HepG2 (cell line): ENCODE measurements around the gene NAV2. TPM values are rescaled to one million over a fixed set of nuclear protein-coding genes. Genes with fewer than 3 reads are reported as not detected.

Source experiments
- ATAC-seq: fragments of 200-7000 bp; cut with Tn5 transposase; 3 replicates; pipeline ENCODE4 v1.9.1; 2020; ENCODE audit warnings: mild to moderate bottlenecking, moderate library complexity
- BruUV-seq: library from RNA; stranded (reverse); fragments of 400-500 nt; replicated peaks from 2 replicates; lab custom pipeline; 2021; lab: Mats Ljungman, UMichigan
- CTCF ChIA-PET: fragments of 300-600 bp; formaldehyde crosslinking; extraction: SDS; loops from one replicate; lab custom pipeline; 2021; ENCODE audit warnings: low total read pairs, inconsistent platforms, low intra/inter-chr PET ratio; lab: Yijun Ruan, JAX
- POLR2A ChIA-PET: fragments of 350-600 bp; sonication (Branson Sonifier 250); formaldehyde crosslinking; loops from one replicate; lab custom pipeline; 2020; ENCODE audit warnings: antibody characterized with exemption, inconsistent platforms; lab: Yijun Ruan, JAX
- DNase-seq: peaks from one replicate; pipeline ENCODE4 v3.0.0-alpha.2; 2015; ENCODE audit warnings: low spot score
- FAIRE-seq: peaks from 3 replicates; lab custom pipeline; 2011; peaks lifted over from hg19 to GRCh38; lab: Jason Lieb, UNC
- H2AFZ ChIP-seq: one replicate; pipeline ENCODE4 v1.6.1; 2011; ENCODE audit warnings: low read length, inconsistent platforms
- H3K27ac ChIP-seq: fragments of 300-600 bp; 3 replicates; pipeline ENCODE4 v1.8.0; 2011; ENCODE audit warnings: mixed run types, mild to moderate bottlenecking, mixed read lengths, low read length, inconsistent platforms; ENCODE audit not compliant: insufficient read depth; ENCODE audit errors: extremely low read length
- H3K27me3 ChIP-seq, 2 experiments: fragments of 200-600 bp in 1 of 2; 2 replicates in 1 of 2; 3 replicates in 1 of 2; pipeline versions ENCODE4 v1.6.0 to v1.8.0; 2011; ENCODE audit warnings: low read length in 2 of 2, mild to moderate bottlenecking in 2 of 2, moderate library complexity in 2 of 2, inconsistent platforms in 1 of 2; ENCODE audit not compliant: insufficient read depth in 2 of 2, control insufficient read depth in 1 of 2
- H3K36me3 ChIP-seq, 2 experiments: fragments of 200-600 bp in 1 of 2; replicated peaks in 1 of 2; 2 replicates in 1 of 2; 3 replicates in 1 of 2; pipeline versions ENCODE4 v1.5.1 to v1.8.0; 2011; ENCODE audit warnings: low read length in 2 of 2, inconsistent platforms in 1 of 2; ENCODE audit not compliant: insufficient read depth in 2 of 2, control insufficient read depth in 1 of 2
- H3K4me1 ChIP-seq: 2 replicates; pipeline ENCODE4 v1.5.1; 2012; ENCODE audit warnings: low read length, inconsistent platforms; ENCODE audit not compliant: insufficient read depth
- H3K4me2 ChIP-seq: 2 replicates; pipeline ENCODE4 v1.6.0; 2011; ENCODE audit warnings: low read depth, low read length, inconsistent platforms
- H3K4me3 ChIP-seq, 3 experiments: fragments of 200-600 bp in 1 of 3; sonication (generic), shearing (Covaris generic) in 1 of 3; replicated peaks in 1 of 3; 2 replicates each; pipeline ENCODE4 v1.5.1; 2011 to 2016; ENCODE audit warnings: low read length in 3 of 3, inconsistent platforms in 2 of 3, low read depth in 2 of 3, mild to moderate bottlenecking in 2 of 3, control low read depth in 1 of 3, mixed read lengths in 1 of 3; ENCODE audit not compliant: insufficient read depth in 1 of 3
- H3K79me2 ChIP-seq: one replicate; pipeline ENCODE4 v1.6.1; 2011; ENCODE audit warnings: low read length, inconsistent platforms; ENCODE audit not compliant: insufficient read depth
- H3K9ac ChIP-seq: 2 replicates; pipeline ENCODE4 v1.6.0; 2011; ENCODE audit warnings: mild to moderate bottlenecking, low read depth, low read length, inconsistent platforms; ENCODE audit not compliant: insufficient read depth
- H3K9me3 ChIP-seq: 2 replicates; pipeline ENCODE4 v1.5.1; 2012; ENCODE audit warnings: mild to moderate bottlenecking, low read length
- H4K20me1 ChIP-seq: 2 replicates; pipeline ENCODE4 v1.6.0; 2011; ENCODE audit warnings: inconsistent platforms, mild to moderate bottlenecking, low read length, moderate library complexity; ENCODE audit not compliant: insufficient read depth
- AKNA ChIP-seq: sonication (generic); formaldehyde crosslinking; IDR thresholded peaks from 2 replicates; pipeline ENCODE4 v1.4.0; 2020; ENCODE audit warnings: missing genetic modification reagents, borderline replicate concordance
- ATM ChIP-seq: fragments of 450-650 bp; IDR thresholded peaks from 2 replicates; pipeline ENCODE4 v1.7.1; 2017; ENCODE audit warnings: mild to moderate bottlenecking, borderline replicate concordance
- CBX2 ChIP-seq, 2 experiments: fragments of 200-600 bp in 1 of 2; sonication (generic); formaldehyde crosslinking in 1 of 2; IDR thresholded peaks; 2 replicates each; pipeline versions ENCODE4 v1.7.0 to v1.8.1; 2018 to 2022; ENCODE audit warnings: low read depth in 2 of 2, low read length in 1 of 2, mild to moderate bottlenecking in 1 of 2, missing genetic modification reagents in 1 of 2
- EED ChIP-seq: sonication (generic); formaldehyde crosslinking; IDR thresholded peaks from 2 replicates; pipeline ENCODE4 v1.5.0; 2020; ENCODE audit warnings: mild to moderate bottlenecking, missing genetic modification reagents
- GPBP1L1 ChIP-seq: sonication (generic); formaldehyde crosslinking; IDR thresholded peaks from 2 replicates; pipeline ENCODE4 v1.5.0; 2020; ENCODE audit warnings: mild to moderate bottlenecking, missing genetic modification reagents
- HNRNPL ChIP-seq: fragments of 200-400 bp; formaldehyde crosslinking; IDR thresholded peaks from 2 replicates; pipeline ENCODE4 v1.6.1; 2017; ENCODE audit warnings: mild to moderate bottlenecking, low read depth, low read length
- NCOA2 ChIP-seq: sonication (generic); formaldehyde crosslinking; IDR thresholded peaks from 2 replicates; pipeline ENCODE4 v1.8.0; 2022; ENCODE audit warnings: inconsistent platforms
- PHF21A ChIP-seq: sonication (generic); formaldehyde crosslinking; IDR thresholded peaks from 2 replicates; pipeline ENCODE4 v1.5.0; 2020; ENCODE audit warnings: mild to moderate bottlenecking, missing genetic modification reagents
- ZNF264 ChIP-seq: sonication (generic); formaldehyde crosslinking; IDR thresholded peaks from 2 replicates; pipeline ENCODE4 v1.4.0; 2020; ENCODE audit warnings: missing genetic modification reagents
- ZNF576 ChIP-seq: sonication (generic); formaldehyde crosslinking; IDR thresholded peaks from 2 replicates; pipeline ENCODE4 v1.4.0; 2020; ENCODE audit warnings: mild to moderate bottlenecking, missing genetic modification reagents
- WGBS: methylation state at CpG from one replicate; pipeline ENCODE4 v1.1.6; 2017; ENCODE audit warnings: low lambda C conversion rate; 5-methylcytosine and 5-hydroxymethylcytosine counted together
- in situ Hi-C: cut with HindIII; loops from 2 replicates; pipeline ENCODE4 v1.10.0; 2017; ENCODE audit warnings: low pct_unique_long_range_greater_than_20kb; ENCODE audit not compliant: extremely low pct_ligation_motif_present
- intact Hi-C: fragments of 100-400 bp; cut with micrococcal nuclease; formaldehyde crosslinking; loops from one replicate; pipeline ENCODE4 v1.10.0; 2022; ENCODE audit not compliant: unreplicated experiment
- polyA plus RNA-seq, 8 experiments: library from polyadenylated mRNA; depleted of rRNA in 3 of 8; stranded (reverse) in 7 of 8; unstranded in 1 of 8; fragments of >200 nt; fragmentation: Illumina TruSeq in 4 of 8; extraction: Trizol in 4 of 8; gene quantifications; 2 replicates each; pipeline versions ENCODE4 v1.2.1 to v1.2.3, GENCODE V29; 2011 to 2016; ENCODE audit warnings: low read depth in 4 of 8, missing spikeins in 1 of 8, mixed read lengths in 1 of 8; ENCODE audit not compliant: insufficient read depth in 1 of 8
- total RNA-seq, 5 experiments: library from RNA; depleted of rRNA; stranded (reverse); fragments of >200 nt; fragmentation: Illumina TruSeq; extraction: Trizol; gene quantifications; 2 replicates each; pipeline ENCODE4 v1.2.3, GENCODE V29; 2016; ENCODE audit warnings: low read depth in 1 of 5

The NAV2 gene
- total and polyA plus RNA-seq, 2 of the 13 experiments (the other 11 are each of a cell fraction or from before 2014, with no cell fraction given) = 9.3 to 34.6 TPM

- no TSS peak for BruUV-seq
- Histone ChIP-seq H3K27me3 (peaks cover 0 to 6% of the 10 kb centered on the region in 2 experiments; a peak in 3 of 5 replicates), H3K9me3 (no peaks in the 10 kb centered on the region), H3K36me3 (no peaks in the 10 kb centered on the region), H2AFZ (no peak overlapping the region), H3K27ac (no peak overlapping the region), H3K79me2 (no peaks in the 10 kb centered on the region), H3K4me1 (no peaks in the 10 kb centered on the region), H3K4me2 (no peak overlapping the region), H3K9ac (no peak overlapping the region), H3K4me3 (no peak overlapping the region), H4K20me1 (no peaks in the 10 kb centered on the region)
- WGBS = 7% methylated on average over 1 of the region's 1 CpG
- TF ChIP-seq EED = no peak
- TF ChIP-seq ZNF264 (CRISPR knock-in tag) = no peak
- no peak for TF ChIP-seq PHF21A (CRISPR knock-in tag)
- no peak for TF ChIP-seq GPBP1L1 (CRISPR knock-in tag)
- TF ChIP-seq ATM = no peak
- TF ChIP-seq CBX2 (IDR thresholded peaks at IDR 0.05; ENCODE audit: low read depth, low read length) = no peak
- TF ChIP-seq CBX2 (CRISPR knock-in tag; IDR thresholded peaks at IDR 0.05; ENCODE audit: low read depth) = no peak
- TF ChIP-seq ZNF576 (CRISPR knock-in tag) = no peak
- no peak for TF ChIP-seq HNRNPL
- no peak for TF ChIP-seq AKNA (CRISPR knock-in tag)
- no peak for TF ChIP-seq NCOA2 (CRISPR knock-in tag)
- FAIRE-seq (no peak), ATAC-seq (no peak), DNase-seq (no peak)
- POLR2A ChIA-PET = no interaction called here
- intact Hi-C loops = no loop called here
- in situ Hi-C loops = no loop called here
- CTCF ChIA-PET = no interaction called here
These were observed 26.4 kb upstream of the NAV2 start for GRCh38 chr11:19686234-19686633.
